K562 (cell line): ENCODE data around the gene FKBP7. TPM values are rescaled to one million over a fixed set of nuclear protein-coding genes. Genes with fewer than 3 reads are reported as not detected.

Experiments used
- AFF1 ChIP-seq, 2 experiments: fragments of 450-650 bp; IDR thresholded peaks; 2 replicates each; pipeline ENCODE4 v1.6.1; 2018; ENCODE audit warnings: mild to moderate bottlenecking in 2 of 2, low read depth in 1 of 2; ENCODE audit not compliant: partially characterized antibody in 2 of 2
- CEBPB ChIP-seq: fragments of 450-650 bp; IDR thresholded peaks from 2 replicates; pipeline ENCODE4 v1.6.1; 2016; ENCODE audit warnings: missing genetic modification characterization, missing compliant biosample characterization
- GATAD2B ChIP-seq: fragments of 450-650 bp; IDR thresholded peaks from 2 replicates; pipeline ENCODE4 v1.6.1; 2017; ENCODE audit warnings: mild to moderate bottlenecking, borderline replicate concordance
- GTF3C2 ChIP-seq: IDR thresholded peaks from 3 replicates; pipeline ENCODE4 v1.6.1; 2011; ENCODE audit warnings: borderline replicate concordance, mild to moderate bottlenecking, moderate library complexity; ENCODE audit not compliant: insufficient read length; ENCODE audit errors: extremely low read depth
- HDAC1 ChIP-seq, 2 experiments: fragments of 450-650 bp; IDR thresholded peaks; 2 replicates each; pipeline ENCODE4 v1.6.1; 2016 to 2017; ENCODE audit warnings: inconsistent platforms in 1 of 2, mild to moderate bottlenecking in 1 of 2, moderate library complexity in 1 of 2
- NFIX ChIP-seq: fragments of 250-450 bp; sonication (Bioruptor Pico); IDR thresholded peaks from 2 replicates; pipeline ENCODE4 v1.4.0; 2020; ENCODE audit warnings: low read depth, mild to moderate bottlenecking, moderate library complexity
- NR1H2 ChIP-seq: sonication (generic); formaldehyde crosslinking; IDR thresholded peaks from 2 replicates; pipeline ENCODE4 v1.4.0; 2020; ENCODE audit warnings: mild to moderate bottlenecking, missing genetic modification reagents
- NR2F6 ChIP-seq: fragments of 450-650 bp; formaldehyde crosslinking; IDR thresholded peaks from 2 replicates; pipeline ENCODE4 v1.4.0; 2020; ENCODE audit warnings: mild to moderate bottlenecking
- RCOR1 ChIP-seq, 2 experiments: IDR thresholded peaks; 2 replicates each; pipeline ENCODE4 v1.6.1; 2012; ENCODE audit warnings: low read depth in 2 of 2, low read length in 2 of 2, borderline replicate concordance in 1 of 2, improper control_type of control experiment in 1 of 2
- SMAD2 ChIP-seq: fragments of 150-350 bp; IDR thresholded peaks from 2 replicates; pipeline ENCODE4 v1.6.1; 2014; ENCODE audit warnings: low read depth, mild to moderate bottlenecking, low read length
- TFE3 ChIP-seq: fragments of 450-650 bp; formaldehyde crosslinking; IDR thresholded peaks from 2 replicates; pipeline ENCODE4 v1.4.0; 2020; ENCODE audit warnings: mild to moderate bottlenecking, mixed read lengths
- ZFP30 ChIP-seq: fragments of 250-450 bp; sonication (Bioruptor Pico); IDR thresholded peaks from 2 replicates; pipeline ENCODE4 v1.8.0; 2022; ENCODE audit warnings: moderate library complexity, mild to moderate bottlenecking, inconsistent platforms, borderline replicate concordance
- ZNF197 ChIP-seq: fragments of 200-800 bp; sonication (Bioruptor generic); IDR thresholded peaks from 2 replicates; pipeline ENCODE4 v1.6.1; 2016; ENCODE audit warnings: low read depth, missing genetic modification characterization, missing compliant biosample characterization
- ZNF274 ChIP-seq: IDR thresholded peaks from 2 replicates; pipeline ENCODE4 v1.6.1; 2011; ENCODE audit warnings: low read depth, mild to moderate bottlenecking, low read length, moderate library complexity, borderline replicate concordance
- ZNF436 ChIP-seq: fragments of 250-450, 450-650 bp; sonication (Bioruptor Pico); formaldehyde crosslinking; IDR thresholded peaks from 2 replicates; pipeline ENCODE4 v1.7.0; 2020; ENCODE audit warnings: mild to moderate bottlenecking
- ZNF695 ChIP-seq: fragments of 450-650 bp; formaldehyde crosslinking; IDR thresholded peaks from 2 replicates; pipeline ENCODE4 v1.4.0; 2020; ENCODE audit warnings: mild to moderate bottlenecking, moderate library complexity
- polyA plus RNA-seq, 8 experiments: library from polyadenylated mRNA; depleted of rRNA in 4 of 8; stranded (reverse) in 5 of 8; unstranded in 3 of 8; fragments of >200 nt; fragmentation: Nextera tagmentation in 2 of 8; fragmentation: Illumina TruSeq in 1 of 8; extraction: Ambion mirVana in 2 of 8; extraction: Trizol in 1 of 8; gene quantifications; 2 replicates each; pipeline versions ENCODE4 v1.2.1 to v1.2.3, GENCODE V29; 2011 to 2014; ENCODE audit warnings: inconsistent platforms in 1 of 8, missing spikeins in 1 of 8
- total RNA-seq, 7 experiments: library from RNA; depleted of rRNA in 6 of 7; stranded (reverse); fragments of >200 nt in 6 of 7; fragmentation: Illumina TruSeq in 2 of 7; extraction: Trizol in 2 of 7; gene quantifications; 2 replicates each; pipeline versions ENCODE4 v1.2.1 to v1.2.3, GENCODE V29; 2011 to 2021; ENCODE audit warnings: low replicate concordance in 1 of 7

The FKBP7 gene
- total and polyA plus RNA-seq, 9 of the 15 experiments (the other 6 are each of a cell fraction or from before 2014, with no cell fraction given): 6.1 to 23.2 (median 19.0) TPM

GRCh38 chr2:178450774-178451525 is 27.4 kb downstream of the FKBP7 start, which contains the start of the genes PJVK and PRKRA (continued):
- no peak for TF ChIP-seq ZFP30
- no peak for TF ChIP-seq ZNF197 (CRISPR knock-in tag)
- TF ChIP-seq GTF3C2: no peak
- TF ChIP-seq CEBPB (tag): peak; percentile 28; the same call in 1 of the 2 replicates
- TF ChIP-seq NR1H2 (CRISPR knock-in tag): peak; percentile 56; the same call in 1 of the 2 replicates
- TF ChIP-seq HDAC1 (IDR thresholded peaks at IDR 0.05): peak in 1 of 2 experiments; percentile 87; a peak in 2 of 4 replicates
- no peak for TF ChIP-seq ZNF695 (CRISPR knock-in tag)
- TF ChIP-seq GATAD2B: peak; percentile 85
- no peak for TF ChIP-seq NR2F6
- TF ChIP-seq NFIX (CRISPR knock-in tag): no peak
- no peak for TF ChIP-seq ZNF274
- TF ChIP-seq SMAD2: no peak
- peak in 1 of 2 experiments; percentile 44 for TF ChIP-seq AFF1 (IDR thresholded peaks at IDR 0.05; ENCODE audit: low read depth in 1 of 2, partially characterized antibody in 2 of 2)
- peak in 1 of 2 experiments; percentile 4; a peak in 1 of 4 replicates for TF ChIP-seq RCOR1 (IDR thresholded peaks at IDR 0.05; ENCODE audit: borderline replicate concordance in 1 of 2, low read depth in 2 of 2, low read length in 2 of 2)
- TF ChIP-seq TFE3 (CRISPR knock-in tag): no peak
- TF ChIP-seq ZNF436 (CRISPR knock-in tag): no peak
